Measurements from ENCODE around the gene SETD9. TPM values are rescaled to one million over a fixed set of nuclear protein-coding genes. Genes with fewer than 3 reads are reported as not detected.

The SETD9 gene
- total RNA-seq, 1 experiment from 2014 or later = 6.5 TPM

- Histone ChIP-seq H3K4me1 (replicated peaks; ENCODE audit: insufficient read depth) (0 out of 2 replicates have a peak, but pooled peaks cover 4% of the 10 kb centered on the region), H3K9me3 (ENCODE audit: insufficient read depth, low read depth) (no peaks in the 10 kb centered on the region), H3K27me3 (ENCODE audit: insufficient read depth, low read depth) (no peaks in the 10 kb centered on the region), H3K79me2 (ENCODE audit: low read depth) (no peaks in the 10 kb centered on the region), H3K27ac (no peak overlapping the region), H4K20me1 (ENCODE audit: insufficient read depth) (no peaks in the 10 kb centered on the region; the same call in 1 of the 2 replicates), H3K4me3 (no peak overlapping the region), H2AFZ (no peak overlapping the region), H3K4me2 (no peak overlapping the region), H3K36me3 (ENCODE audit: low read depth) (peaks cover 29% of the 10 kb centered on the region), H3K9me2 (ENCODE audit: insufficient read depth) (no peaks in the 10 kb centered on the region), H3F3A (ENCODE audit: insufficient read depth, low read depth) (peaks cover 21% of the 10 kb centered on the region; the same call in 1 of the 2 replicates)
- DNase-seq = no peak
- POLR2A ChIA-PET (ENCODE audit: unreplicated experiment) = no interaction called here
- BruUV-seq (replicated peaks) = no TSS peak
- intact Hi-C loops (cut with micrococcal nuclease; ENCODE audit: unreplicated experiment) = no loop called here
- CTCF ChIA-PET = interaction anchor here (0.5 to 0.6 kb wide), 2 partner anchors 55 to 265 kb away, joined by 5 to 7 read pairs; no protein-coding TSS in a partner anchor
- no peak for TF ChIP-seq EZH2 (IDR thresholded peaks at IDR 0.05; ENCODE audit: low read depth)
- TF ChIP-seq, protein P1, sequence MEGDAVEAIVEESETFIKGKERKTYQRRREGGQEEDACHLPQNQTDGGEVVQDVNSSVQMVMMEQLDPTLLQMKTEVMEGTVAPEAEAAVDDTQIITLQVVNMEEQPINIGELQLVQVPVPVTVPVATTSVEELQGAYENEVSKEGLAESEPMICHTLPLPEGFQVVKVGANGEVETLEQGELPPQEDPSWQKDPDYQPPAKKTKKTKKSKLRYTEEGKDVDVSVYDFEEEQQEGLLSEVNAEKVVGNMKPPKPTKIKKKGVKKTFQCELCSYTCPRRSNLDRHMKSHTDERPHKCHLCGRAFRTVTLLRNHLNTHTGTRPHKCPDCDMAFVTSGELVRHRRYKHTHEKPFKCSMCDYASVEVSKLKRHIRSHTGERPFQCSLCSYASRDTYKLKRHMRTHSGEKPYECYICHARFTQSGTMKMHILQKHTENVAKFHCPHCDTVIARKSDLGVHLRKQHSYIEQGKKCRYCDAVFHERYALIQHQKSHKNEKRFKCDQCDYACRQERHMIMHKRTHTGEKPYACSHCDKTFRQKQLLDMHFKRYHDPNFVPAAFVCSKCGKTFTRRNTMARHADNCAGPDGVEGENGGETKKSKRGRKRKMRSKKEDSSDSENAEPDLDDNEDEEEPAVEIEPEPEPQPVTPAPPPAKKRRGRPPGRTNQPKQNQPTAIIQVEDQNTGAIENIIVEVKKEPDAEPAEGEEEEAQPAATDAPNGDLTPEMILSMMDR (conservative IDR thresholded peaks at IDR 0.05) = no peak
Measured at GRCh38 chr5:56896763-56897162, 12.6 kb upstream of the SETD9 start.

GRCh38 chr5:56898213-56898612 lies 11.2 kb upstream of the SETD9 start:
- Histone ChIP-seq H3K4me3 (no peak overlapping the region), H4K20me1 (ENCODE audit: insufficient read depth) (no peaks in the 10 kb centered on the region), H2AFZ (no peak overlapping the region), H3K4me2 (no peak overlapping the region), H3F3A (ENCODE audit: insufficient read depth, low read depth) (peaks cover 21% of the 10 kb centered on the region; the same call in 1 of the 2 replicates), H3K27me3 (ENCODE audit: insufficient read depth, low read depth) (no peaks in the 10 kb centered on the region), H3K9me2 (ENCODE audit: insufficient read depth) (no peaks in the 10 kb centered on the region), H3K9me3 (ENCODE audit: insufficient read depth, low read depth) (no peaks in the 10 kb centered on the region), H3K27ac (no peak overlapping the region), H3K4me1 (replicated peaks; ENCODE audit: insufficient read depth) (0 out of 2 replicates have a peak, but pooled peaks cover 4% of the 10 kb centered on the region), H3K36me3 (ENCODE audit: low read depth) (peaks cover 22% of the 10 kb centered on the region), H3K79me2 (ENCODE audit: low read depth) (no peaks in the 10 kb centered on the region)
- ChIA-PET CTCF (no interaction called here), POLR2A (ENCODE audit: unreplicated experiment) (no interaction called here)
- no TSS peak for BruUV-seq (replicated peaks)
- no peak for DNase-seq
- TF ChIP-seq, protein P1 (conservative IDR thresholded peaks at IDR 0.05) = no peak
- TF ChIP-seq EZH2 (IDR thresholded peaks at IDR 0.05; ENCODE audit: low read depth) = no peak
- intact Hi-C loops (cut with micrococcal nuclease; ENCODE audit: unreplicated experiment) = no loop called here

GRCh38 chr5:56900395-56900794 lies 9.0 kb upstream of the SETD9 start:
- H3K9me2 ChIP-seq (ENCODE audit: insufficient read depth) = no peaks in the 10 kb centered on the region
- H2AFZ ChIP-seq = no peak overlapping the region
- no peaks in the 10 kb centered on the region for H4K20me1 ChIP-seq (ENCODE audit: insufficient read depth)
- TF ChIP-seq EZH2 (IDR thresholded peaks at IDR 0.05; ENCODE audit: low read depth) = no peak
- TF ChIP-seq, protein P1 (conservative IDR thresholded peaks at IDR 0.05) = no peak
- H3K9me3 ChIP-seq (ENCODE audit: insufficient read depth, low read depth) = no peaks in the 10 kb centered on the region
- ChIA-PET POLR2A (ENCODE audit: unreplicated experiment) (no interaction called here), CTCF (interaction anchor here (0.8 to 1.4 kb wide), 4 partner anchors 238 to 630 kb away, joined by 3 to 6 read pairs (median 4); no protein-coding TSS in a partner anchor)
- H3K36me3 ChIP-seq (ENCODE audit: low read depth) = 0 out of 2 replicates have a peak, but pooled peaks cover 3% of the 10 kb centered on the region
- H3K4me1 ChIP-seq (replicated peaks; ENCODE audit: insufficient read depth) = 0 out of 2 replicates have a peak, but pooled peaks cover 4% of the 10 kb centered on the region
- peaks cover 15% of the 10 kb centered on the region; the same call in 1 of the 2 replicates for H3F3A ChIP-seq (ENCODE audit: insufficient read depth, low read depth)
- no peaks in the 10 kb centered on the region for H3K27me3 ChIP-seq (ENCODE audit: insufficient read depth, low read depth)
- H3K79me2 ChIP-seq (ENCODE audit: low read depth) = no peaks in the 10 kb centered on the region
- peak overlapping the region; percentile 33; the same call in 1 of the 2 replicates for H3K4me2 ChIP-seq
- DNase-seq = no peak
- no TSS peak for BruUV-seq (replicated peaks)
- no peak overlapping the region for H3K4me3 ChIP-seq
- intact Hi-C loops (cut with micrococcal nuclease; ENCODE audit: unreplicated experiment) = loop anchor here (5.0 kb wide), 1 partner anchor 377 kb away; no protein-coding TSS in a partner anchor
- H3K27ac ChIP-seq = no peak overlapping the region

All from PC-9 (cell line).